IgD-negative memory B cell (primary cell): Measurements from ENCODE around the gene STKLD1. TPM values are rescaled to one million over a fixed set of nuclear protein-coding genes. Genes with fewer than 3 reads are reported as not detected.

Experiments
- polyA plus RNA-seq: library from polyadenylated mRNA; unstranded; fragments of 300-500 nt; fragmentation: Illumina TruSeq; gene quantifications from one replicate; pipeline ENCODE4 v1.2.3, GENCODE V29; 2021

STKLD1 gene
- polyA plus RNA-seq, 1 donor from 2014 or later = 0.16 TPM

Other genes starting within 250 kb of the STKLD1 start
- gene GBGT1, start 212.5 kb upstream of the STKLD1 start, polyA plus RNA-seq = 1.7 TPM
- not detected for gene OBP2B, start 167.1 kb upstream of the STKLD1 start, polyA plus RNA-seq
- not detected for gene ABO, start 101.2 kb upstream of the STKLD1 start, polyA plus RNA-seq
- gene SURF6, start 40.2 kb upstream of the STKLD1 start, polyA plus RNA-seq = 13.4 TPM
- 26.7 TPM for gene MED22, start 28.2 kb upstream of the STKLD1 start, polyA plus RNA-seq
- 1,229 TPM for gene RPL7A, start 28.1 kb upstream of the STKLD1 start, polyA plus RNA-seq
- 114 TPM for gene SURF1, start 19.9 kb upstream of the STKLD1 start, polyA plus RNA-seq
- 34.7 TPM for gene SURF2, start 19.8 kb upstream of the STKLD1 start, polyA plus RNA-seq
- gene SURF4, start 306 bp upstream of the STKLD1 start, polyA plus RNA-seq = 72.6 TPM
- gene REXO4, start 41.6 kb downstream of the STKLD1 start, polyA plus RNA-seq = 31.6 TPM
- gene ADAMTS13, start 46.0 kb downstream of the STKLD1 start, polyA plus RNA-seq = 0.35 TPM
- gene CACFD1, start 83.6 kb downstream of the STKLD1 start, polyA plus RNA-seq = 15.9 TPM
- 65.2 TPM for gene SLC2A6, start 102.7 kb downstream of the STKLD1 start, polyA plus RNA-seq
- not detected for gene MYMK, start 148.6 kb downstream of the STKLD1 start, polyA plus RNA-seq
- gene ADAMTSL2, start 158.3 kb downstream of the STKLD1 start, polyA plus RNA-seq = not detected
- gene FAM163B, start 233.0 kb downstream of the STKLD1 start, polyA plus RNA-seq = not detected